Measurements from ENCODE around the gene DNM2. TPM values are rescaled to one million over a fixed set of nuclear protein-coding genes. Genes with fewer than 3 reads are reported as not detected.

Gene DNM2
- total RNA-seq, 4 donors from 2014 or later, result 353 to 827 (median 464) TPM

GRCh38 chr19:10701955-10702525, 15.8 kb upstream of the DNM2 start:
- peak in 2 of 3 donors; percentile 21 to 53 for DNase-seq
- TF ChIP-seq CTCF (IDR thresholded peaks at IDR 0.05) (no peak), POLR2A (IDR thresholded peaks at IDR 0.05) (no peak)

GRCh38 chr19:10706990-10707389, 10.9 kb upstream of the DNM2 start:
- TF ChIP-seq CTCF (IDR thresholded peaks at IDR 0.05) (no peak), POLR2A (IDR thresholded peaks at IDR 0.05) (no peak)
- DNase-seq, result no peak
- Histone ChIP-seq H3K36me3 (no peaks in the 10 kb centered on the region), H3K27me3 (no peaks in the 10 kb centered on the region), H3K27ac (no peak overlapping the region), H3K9me3 (no peaks in the 10 kb centered on the region), H3K4me1 (peaks cover 0 to 4% (median under 1%) of the 10 kb centered on the region in 4 donors), H3K4me3 (no peak overlapping the region)

More at GRCh38 chr19:10701955-10702525, 15.8 kb upstream of the DNM2 start:
- Histone ChIP-seq H3K9me3 (no peaks in the 10 kb centered on the region), H3K36me3 (no peaks in the 10 kb centered on the region), H3K27ac (peak overlapping the region in 2 of 4 donors; percentile 50 to 73), H3K4me1 (peaks cover 4 to 14% (median 4%) of the 10 kb centered on the region in 4 donors), H3K27me3 (no peaks in the 10 kb centered on the region), H3K4me3 (peak overlapping the region; percentile 85 to 92 (median 86))

- Histone ChIP-seq H3K27ac (no peak overlapping the region), H3K4me3 (no peak overlapping the region), H3K4me1 (no peaks in the 10 kb centered on the region), H3K27me3 (no peaks in the 10 kb centered on the region), H3K36me3 (no peaks in the 10 kb centered on the region), H3K9me3 (no peaks in the 10 kb centered on the region)
- DNase-seq, result no peak
- TF ChIP-seq CTCF (IDR thresholded peaks at IDR 0.05) (no peak), POLR2A (IDR thresholded peaks at IDR 0.05) (no peak)
Measured at GRCh38 chr19:10707440-10707839, 10.4 kb upstream of the DNM2 start.

GRCh38 chr19:10708291-10708690, 9.6 kb upstream of the DNM2 start:
- Histone ChIP-seq H3K27me3 (no peaks in the 10 kb centered on the region), H3K9me3 (no peaks in the 10 kb centered on the region), H3K4me1 (no peaks in the 10 kb centered on the region), H3K4me3 (no peak overlapping the region), H3K27ac (no peak overlapping the region), H3K36me3 (no peaks in the 10 kb centered on the region)
- TF ChIP-seq POLR2A (IDR thresholded peaks at IDR 0.05) (no peak), CTCF (IDR thresholded peaks at IDR 0.05) (no peak)
- DNase-seq, result no peak

- H3K27me3 ChIP-seq, result no peaks in the 10 kb centered on the region
- peak overlapping the region in 2 of 4 donors; percentile 40 to 55 for H3K4me3 ChIP-seq
- TF ChIP-seq POLR2A (IDR thresholded peaks at IDR 0.05), result no peak
- TF ChIP-seq CTCF (IDR thresholded peaks at IDR 0.05), result peak in 3 of 6 experiments; percentile 69 to 73 (median 71)
- H3K27ac ChIP-seq, result peak overlapping the region in 3 of 4 donors; percentile 75 to 97 (median 88)
- no peaks in the 10 kb centered on the region for H3K36me3 ChIP-seq
- peaks cover 0 to 8% (median under 1%) of the 10 kb centered on the region in 4 donors for H3K4me1 ChIP-seq
- peak in 2 of 3 donors; percentile 68 to 76 for DNase-seq
- no peaks in the 10 kb centered on the region for H3K9me3 ChIP-seq
Measured at GRCh38 chr19:10712045-10712444, 5.8 kb upstream of the DNM2 start.

Data from Peyer's patch (tissue), 4 donors.